ENCODE measurements around the gene FAM240B.

DNA sequence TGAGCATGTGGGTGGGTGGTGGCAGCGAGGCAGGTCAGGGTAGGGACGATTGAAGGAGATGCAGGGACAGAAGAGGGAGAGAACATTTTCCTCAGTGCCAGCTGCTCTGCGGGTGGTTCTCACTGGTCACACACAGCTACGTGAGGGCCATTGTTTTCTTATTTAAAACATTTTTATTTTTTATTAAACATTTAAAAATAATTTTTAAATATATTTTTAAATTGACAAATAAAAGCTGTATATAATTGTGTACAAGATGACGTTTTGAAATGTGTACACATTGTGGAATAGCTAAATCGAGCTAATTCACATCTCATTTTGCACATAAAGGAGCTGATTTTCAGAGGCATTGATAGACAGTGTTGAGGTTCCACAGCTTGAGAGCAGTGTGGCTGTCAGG, 14.0 kb downstream of the FAM240B start:
- TF ChIP-seq, protein P1, sequence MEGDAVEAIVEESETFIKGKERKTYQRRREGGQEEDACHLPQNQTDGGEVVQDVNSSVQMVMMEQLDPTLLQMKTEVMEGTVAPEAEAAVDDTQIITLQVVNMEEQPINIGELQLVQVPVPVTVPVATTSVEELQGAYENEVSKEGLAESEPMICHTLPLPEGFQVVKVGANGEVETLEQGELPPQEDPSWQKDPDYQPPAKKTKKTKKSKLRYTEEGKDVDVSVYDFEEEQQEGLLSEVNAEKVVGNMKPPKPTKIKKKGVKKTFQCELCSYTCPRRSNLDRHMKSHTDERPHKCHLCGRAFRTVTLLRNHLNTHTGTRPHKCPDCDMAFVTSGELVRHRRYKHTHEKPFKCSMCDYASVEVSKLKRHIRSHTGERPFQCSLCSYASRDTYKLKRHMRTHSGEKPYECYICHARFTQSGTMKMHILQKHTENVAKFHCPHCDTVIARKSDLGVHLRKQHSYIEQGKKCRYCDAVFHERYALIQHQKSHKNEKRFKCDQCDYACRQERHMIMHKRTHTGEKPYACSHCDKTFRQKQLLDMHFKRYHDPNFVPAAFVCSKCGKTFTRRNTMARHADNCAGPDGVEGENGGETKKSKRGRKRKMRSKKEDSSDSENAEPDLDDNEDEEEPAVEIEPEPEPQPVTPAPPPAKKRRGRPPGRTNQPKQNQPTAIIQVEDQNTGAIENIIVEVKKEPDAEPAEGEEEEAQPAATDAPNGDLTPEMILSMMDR (IDR thresholded peaks at IDR 0.05): no peak
- TF ChIP-seq POLR2A (IDR thresholded peaks at IDR 0.05): no peak
